ENCODE measurements around the gene EYA2. TPM values are rescaled to one million over a fixed set of nuclear protein-coding genes. Genes with fewer than 3 reads are reported as not detected.

Gene EYA2
- total and polyA plus RNA-seq, 11 donors, result 0.30 to 4.2 (median 0.70) TPM

DNA sequence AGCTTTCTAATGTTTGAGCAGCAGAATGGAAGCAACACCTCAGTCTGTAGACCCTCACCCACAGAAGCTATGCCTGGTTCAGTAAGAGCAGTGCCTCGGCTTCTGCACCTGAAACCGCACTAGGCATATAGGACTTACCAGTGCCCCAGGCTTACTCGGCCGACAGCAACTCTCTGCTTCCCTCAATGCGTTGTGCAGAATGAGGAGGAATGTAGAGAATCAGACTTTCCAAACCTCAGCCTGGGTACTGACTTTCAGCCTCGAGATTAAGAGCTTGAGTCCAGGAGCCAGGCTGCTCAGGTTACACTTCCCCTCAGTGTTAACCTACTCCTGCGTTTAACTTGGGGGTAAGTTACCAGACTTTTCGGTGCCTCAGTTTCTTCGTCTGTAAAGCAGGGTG is 8.6 kb downstream of the EYA2 start:
- DNase-seq, result no peak
- WGBS, 4 donors, result 65 to 78% (median 69%) methylated on average over 9 of the region's 9 CpGs
- peaks cover 0 to 40% (median 2%) of the 10 kb centered on the region in 9 donors for H3K27me3 ChIP-seq

DNA sequence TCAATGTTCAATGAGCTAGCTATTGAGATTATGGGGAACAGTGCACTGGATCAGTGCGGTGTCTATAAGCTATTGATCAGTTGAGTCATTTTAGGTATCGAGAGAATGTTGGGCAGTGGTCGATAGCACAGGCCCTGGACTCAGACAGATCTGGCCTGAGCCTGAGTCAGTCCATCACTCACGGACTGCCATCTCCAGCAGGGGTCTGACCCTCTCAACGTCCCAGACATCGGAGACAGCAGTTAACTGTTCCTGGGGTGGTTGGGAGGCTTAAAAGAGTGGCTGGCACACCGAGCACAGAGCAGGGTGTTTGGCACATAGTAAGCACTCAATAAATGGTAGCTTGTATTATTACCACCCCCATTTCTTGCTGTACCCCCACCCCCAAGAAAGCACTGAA is 9.3 kb downstream of the EYA2 start:
- Histone ChIP-seq H3K27ac (no peak overlapping the region), H3K36me3 (no peaks in the 10 kb centered on the region), H3K4me3 (no peak overlapping the region), H3K9me3 (no peaks in the 10 kb centered on the region), H3K4me1 (peaks cover 0 to 10% (median 0%) of the 10 kb centered on the region in 12 donors), H3K27me3 (peaks cover 0 to 33% (median 2%) of the 10 kb centered on the region in 9 donors)
- ATAC-seq, result no peak
- intact Hi-C loops (cut with DNase I), result no loop called here
- WGBS, 4 donors, result 67 to 82% (median 75%) methylated on average over 7 of the region's 7 CpGs
- DNase-seq, result no peak
- TF ChIP-seq, protein P1, sequence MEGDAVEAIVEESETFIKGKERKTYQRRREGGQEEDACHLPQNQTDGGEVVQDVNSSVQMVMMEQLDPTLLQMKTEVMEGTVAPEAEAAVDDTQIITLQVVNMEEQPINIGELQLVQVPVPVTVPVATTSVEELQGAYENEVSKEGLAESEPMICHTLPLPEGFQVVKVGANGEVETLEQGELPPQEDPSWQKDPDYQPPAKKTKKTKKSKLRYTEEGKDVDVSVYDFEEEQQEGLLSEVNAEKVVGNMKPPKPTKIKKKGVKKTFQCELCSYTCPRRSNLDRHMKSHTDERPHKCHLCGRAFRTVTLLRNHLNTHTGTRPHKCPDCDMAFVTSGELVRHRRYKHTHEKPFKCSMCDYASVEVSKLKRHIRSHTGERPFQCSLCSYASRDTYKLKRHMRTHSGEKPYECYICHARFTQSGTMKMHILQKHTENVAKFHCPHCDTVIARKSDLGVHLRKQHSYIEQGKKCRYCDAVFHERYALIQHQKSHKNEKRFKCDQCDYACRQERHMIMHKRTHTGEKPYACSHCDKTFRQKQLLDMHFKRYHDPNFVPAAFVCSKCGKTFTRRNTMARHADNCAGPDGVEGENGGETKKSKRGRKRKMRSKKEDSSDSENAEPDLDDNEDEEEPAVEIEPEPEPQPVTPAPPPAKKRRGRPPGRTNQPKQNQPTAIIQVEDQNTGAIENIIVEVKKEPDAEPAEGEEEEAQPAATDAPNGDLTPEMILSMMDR (IDR thresholded peaks at IDR 0.05), result no peak
- no peak for TF ChIP-seq POLR2A (IDR thresholded peaks at IDR 0.05)

More for the DNA sequence above, 8.6 kb downstream of the EYA2 start:
- Histone ChIP-seq H3K27ac (no peak overlapping the region), H3K4me3 (no peak overlapping the region), H3K4me1 (peaks cover 0 to 11% (median 0%) of the 10 kb centered on the region in 12 donors), H3K9me3 (no peaks in the 10 kb centered on the region), H3K36me3 (no peaks in the 10 kb centered on the region)
- no peak for ATAC-seq
- TF ChIP-seq, protein P1 (IDR thresholded peaks at IDR 0.05), result no peak
- no peak for TF ChIP-seq POLR2A (IDR thresholded peaks at IDR 0.05)
- intact Hi-C loops (cut with DNase I), result no loop called here

- no peak for DNase-seq
- no peaks in the 10 kb centered on the region for H3K36me3 ChIP-seq
- H3K4me3 ChIP-seq, result no peak overlapping the region
- peaks cover 0 to 28% (median 2%) of the 10 kb centered on the region in 9 donors for H3K27me3 ChIP-seq
- ATAC-seq, result no peak
- intact Hi-C loops (cut with DNase I), result no loop called here
- 69 to 81% (median 75%) methylated on average over 5 of the region's 5 CpGs for WGBS, 4 donors
- H3K4me1 ChIP-seq, result no peaks in the 10 kb centered on the region
- no peak overlapping the region for H3K27ac ChIP-seq
- no peaks in the 10 kb centered on the region for H3K9me3 ChIP-seq
- TF ChIP-seq, protein P1 (IDR thresholded peaks at IDR 0.05), result no peak
- no peak for TF ChIP-seq POLR2A (IDR thresholded peaks at IDR 0.05)
Observed at GRCh38 chr20:46905364-46906125, 10.9 kb downstream of the EYA2 start.

DNA sequence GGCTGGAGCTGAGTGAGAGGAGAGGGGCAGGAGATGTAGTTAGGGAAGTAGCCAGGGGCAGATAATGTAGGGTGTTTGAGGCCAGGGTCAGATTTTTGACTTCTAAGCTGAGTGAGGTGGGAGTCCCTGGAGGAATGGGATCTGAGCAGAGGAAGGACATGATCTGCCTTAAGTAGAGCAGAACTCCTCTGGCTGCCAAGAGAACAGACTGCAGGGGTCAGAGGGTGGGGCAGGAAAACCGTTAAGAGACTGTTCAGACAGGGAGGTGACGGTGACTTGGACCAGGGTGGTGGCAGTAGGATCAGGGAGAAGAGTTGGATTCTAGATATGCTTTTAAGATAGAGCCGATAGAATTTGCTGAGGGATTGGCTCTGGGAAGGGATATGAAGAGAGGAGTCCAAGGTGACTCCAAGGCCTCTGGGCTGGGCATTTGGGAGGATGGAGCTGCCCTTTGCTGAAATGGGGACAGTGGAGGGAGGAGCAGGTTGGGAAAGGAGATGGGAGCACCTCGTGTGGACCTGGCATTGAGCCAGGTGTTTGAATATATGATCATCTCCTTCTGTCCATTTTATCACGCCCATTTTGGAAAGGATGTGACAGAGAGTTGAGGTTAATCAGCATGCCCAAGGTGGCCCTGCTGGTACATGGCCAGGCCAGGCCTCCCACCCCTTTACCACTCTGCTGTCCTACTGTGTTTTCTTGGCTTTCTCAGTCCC is 18.8 kb downstream of the EYA2 start:
- no peaks in the 10 kb centered on the region for H3K4me1 ChIP-seq
- H3K9me3 ChIP-seq, result peaks cover 0 to 4% (median 0%) of the 10 kb centered on the region in 12 donors
- H3K4me3 ChIP-seq, result no peak overlapping the region
- H3K27me3 ChIP-seq, result peaks cover 0 to 13% (median 0%) of the 10 kb centered on the region in 9 donors
- intact Hi-C loops (cut with DNase I), result no loop called here
- no peaks in the 10 kb centered on the region for H3K36me3 ChIP-seq
- TF ChIP-seq, protein P1 (IDR thresholded peaks at IDR 0.05), result no peak
- TF ChIP-seq POLR2A (IDR thresholded peaks at IDR 0.05), result no peak
- DNase-seq (no peak), ATAC-seq (no peak)
- H3K27ac ChIP-seq, result no peak overlapping the region
- WGBS, 4 donors, result 41 to 64% (median 45%) methylated on average over 5 of the region's 5 CpGs

Data from heart left ventricle (tissue), 16 donors.